Amygdala (tissue), 56 donors: ENCODE measurements around the gene ARSD.
"Not testable (repeated sequence)": the region's sequence is repeated elsewhere in the genome, so short reads cannot be mapped to it uniquely, and the experiment has no call there.

Source experiments
- DNase-seq, 56 donors: peaks; one replicate each; lab custom pipeline; 2025; lab: John Stamatoyannopoulos, UW

The ARSD gene

GRCh38 chrX:2934715-2935710 lies 5.9 kb upstream of the ARSD start:
- no peak for DNase-seq

- DNase-seq, result no peak
Observed at GRCh38 chrX:2933125-2933900, 4.2 kb upstream of the ARSD start.

- no peak for DNase-seq
Observed at GRCh38 chrX:2931612-2932011, 2.5 kb upstream of the ARSD start.

- DNase-seq, result no peak
Observed at GRCh38 chrX:2931155-2931554, 2.0 kb upstream of the ARSD start.

- DNase-seq, result peak in 41 of 56 donors; percentile 1 to 61 (median 32)
Observed at GRCh38 chrX:2928191-2928582, 952 bp downstream of the ARSD start.

DNA sequence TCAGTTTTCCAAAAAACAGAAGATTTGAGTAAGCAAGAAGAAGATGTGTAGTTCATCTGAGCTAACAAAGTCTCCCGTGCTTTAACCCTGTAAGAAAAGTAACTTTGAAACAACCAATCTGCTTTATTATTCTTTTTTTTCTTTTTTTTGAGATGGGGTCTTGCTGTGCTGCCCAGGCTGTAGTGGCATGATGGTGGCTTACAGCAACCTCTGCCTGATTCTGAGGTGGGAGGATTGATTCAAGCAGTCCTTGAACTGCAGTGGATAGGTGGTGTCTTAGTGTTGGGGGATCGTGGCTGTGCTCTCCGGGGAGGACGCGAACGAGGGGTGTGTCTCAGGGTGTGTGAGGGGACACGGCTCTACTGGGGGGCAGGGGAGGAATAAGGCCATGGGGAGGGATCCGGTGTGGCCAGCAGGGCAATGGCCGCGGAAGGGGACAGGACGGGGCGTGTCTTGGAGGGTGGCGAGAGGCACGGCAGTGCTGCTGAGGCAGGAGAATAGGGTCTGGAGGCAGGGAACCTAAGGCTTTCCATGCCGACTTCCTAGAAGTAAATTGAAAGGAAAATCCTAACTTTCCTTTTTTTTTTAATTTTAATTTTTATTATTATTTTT lies 2.4 kb downstream of the ARSD start:
- no peak for DNase-seq

- not testable (repeated sequence) for DNase-seq
Observed at GRCh38 chrX:2926255-2926654, 2.9 kb downstream of the ARSD start.

GRCh38 chrX:2924151-2924550 lies 5.0 kb downstream of the ARSD start:
- no peak for DNase-seq

DNA sequence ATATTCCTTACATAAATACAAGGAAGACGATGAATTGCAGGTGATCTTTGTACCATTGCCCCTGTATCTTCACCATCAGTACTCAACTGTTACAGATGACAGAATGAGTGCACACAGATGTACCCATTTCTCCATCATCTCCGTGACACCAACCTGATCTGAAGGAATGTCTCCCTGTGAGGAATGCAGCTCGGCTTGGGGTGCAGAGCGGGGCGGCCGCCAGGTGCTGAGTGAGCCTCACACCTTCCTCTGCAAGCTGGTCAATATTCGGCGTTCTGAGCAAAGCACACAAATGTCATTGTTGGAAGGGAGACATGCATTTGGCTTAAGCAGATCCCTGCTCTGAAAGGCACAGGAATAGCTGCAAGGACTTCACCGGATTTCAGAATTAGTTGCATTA lies 7.4 kb downstream of the ARSD start:
- DNase-seq, result no peak

- DNase-seq, result no peak
Observed at GRCh38 chrX:2921193-2921592, 7.9 kb downstream of the ARSD start.

- DNase-seq, result peak in 1 of 56 donors; percentile 1
Observed at GRCh38 chrX:2917767-2918166, 11.4 kb downstream of the ARSD start.

- DNase-seq, result no peak
Observed at GRCh38 chrX:2913118-2913517, 16.0 kb downstream of the ARSD start.

GRCh38 chrX:2910109-2910508 lies 19.0 kb downstream of the ARSD start:
- no peak for DNase-seq

DNA sequence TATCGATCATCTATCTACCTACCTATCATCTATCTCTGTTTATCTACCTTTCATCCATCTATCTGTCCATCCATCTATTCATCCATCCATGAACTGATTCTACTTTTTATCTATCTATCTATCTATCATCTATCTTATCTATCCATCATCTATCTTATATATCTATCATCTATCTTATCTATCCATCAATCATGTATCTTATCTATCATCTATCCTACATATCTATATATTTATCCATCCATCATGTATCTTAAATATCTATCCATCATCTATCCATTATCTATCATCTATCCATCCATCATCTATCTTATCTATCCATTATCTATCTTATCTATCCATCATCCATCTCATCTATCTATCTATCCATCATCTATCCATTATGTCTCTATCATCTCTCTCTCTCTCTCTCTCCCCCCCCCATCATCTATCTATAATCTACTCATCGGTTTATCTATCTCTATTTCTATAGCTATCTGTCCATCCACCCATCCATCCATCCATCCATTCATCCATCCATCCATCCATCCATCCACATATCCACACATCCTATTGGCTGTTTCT lies 20.9 kb downstream of the ARSD start:
- DNase-seq, result no peak

GRCh38 chrX:2907295-2907694 lies 21.8 kb downstream of the ARSD start:
- DNase-seq, result no peak

GRCh38 chrX:2903366-2903765 lies 25.8 kb downstream of the ARSD start:
- no peak for DNase-seq

DNA sequence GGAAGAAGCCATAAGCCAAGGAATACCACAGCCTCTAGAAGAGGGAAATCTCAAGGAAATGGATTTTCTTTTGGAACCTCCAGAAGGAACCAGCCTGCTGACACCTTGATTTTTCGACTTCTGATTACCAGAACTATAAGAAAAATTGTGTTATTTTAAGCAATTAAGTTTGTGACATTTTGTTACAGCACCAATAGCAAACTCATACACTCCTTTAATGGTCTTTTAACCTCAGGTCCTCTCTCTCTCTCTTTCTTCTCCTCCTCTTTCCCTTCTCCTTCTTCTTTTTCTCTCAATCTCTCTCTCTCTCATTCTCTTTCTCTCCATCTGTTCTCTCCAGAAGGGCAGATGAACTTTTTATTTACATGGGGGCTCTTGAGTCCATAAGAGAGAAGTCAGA lies 26.3 kb downstream of the ARSD start:
- DNase-seq, result no peak

DNA sequence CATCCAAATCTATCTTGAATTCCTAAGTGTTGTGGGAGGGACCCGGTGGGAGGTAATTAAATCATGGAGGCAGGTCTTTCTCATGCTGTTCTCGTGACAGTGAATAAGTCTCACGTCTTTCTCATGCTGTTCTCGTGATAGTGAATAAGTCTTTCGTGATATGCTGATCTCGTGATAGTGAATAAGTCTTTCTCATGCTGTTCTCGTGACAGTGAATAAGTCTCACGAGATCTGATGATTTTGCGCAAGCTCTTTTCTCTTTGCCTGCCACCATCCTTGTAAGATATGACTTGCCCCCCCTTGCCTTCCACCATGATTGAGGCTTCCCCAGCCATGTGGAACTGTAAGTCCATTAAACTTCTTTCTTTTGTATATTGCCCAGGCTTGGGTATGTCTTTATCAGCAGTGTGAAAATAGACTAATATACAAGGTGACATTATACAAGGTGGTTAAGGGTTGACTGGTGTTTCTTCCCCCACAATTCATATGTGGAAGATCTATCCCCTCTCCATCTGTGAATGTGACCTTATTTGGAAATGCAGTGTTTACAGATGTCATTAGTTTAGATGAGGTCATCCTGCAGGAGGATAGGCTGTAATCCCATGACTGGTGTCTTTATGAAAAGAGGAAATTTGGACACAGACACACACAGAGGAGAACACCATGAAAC lies 27.6 kb downstream of the ARSD start:
- no peak for DNase-seq

- DNase-seq, result no peak
Observed at GRCh38 chrX:2898846-2899512, 30.2 kb downstream of the ARSD start.
